Osteoblast (primary cell): ENCODE data around the gene MRPL21. TPM values are rescaled to one million over a fixed set of nuclear protein-coding genes. Genes with fewer than 3 reads are reported as not detected.
A peak's percentile ranks its signal among the peaks of the same experiment; 100 is the strongest.

ENCODE experiments used
- DNase-seq: peaks from one replicate; pipeline ENCODE4 v3.0.0; 2011; ENCODE audit warnings: low spot score, mixed read lengths; ENCODE audit not compliant: insufficient read length; ENCODE audit errors: missing footprints
- H2AFZ ChIP-seq: 2 replicates; pipeline ENCODE4 v1.6.0; 2011; ENCODE audit warnings: mild to moderate bottlenecking, low read length
- H3K27ac ChIP-seq: 2 replicates; pipeline ENCODE4 v1.5.1; 2011; ENCODE audit warnings: mild to moderate bottlenecking, low read depth, low read length, moderate library complexity
- H3K27me3 ChIP-seq: 2 replicates; pipeline ENCODE4 v1.6.0; 2012; ENCODE audit warnings: mild to moderate bottlenecking, control low read depth, inconsistent platforms, low read length, moderate library complexity; ENCODE audit not compliant: insufficient read depth
- H3K36me3 ChIP-seq: 2 replicates; pipeline ENCODE4 v1.5.1; 2011; ENCODE audit warnings: mild to moderate bottlenecking, low read length, control low read depth, moderate library complexity; ENCODE audit not compliant: insufficient read depth
- H3K4me1 ChIP-seq: 2 replicates; pipeline ENCODE4 v1.5.1; 2011; ENCODE audit warnings: mild to moderate bottlenecking, low read length, control low read depth, moderate library complexity; ENCODE audit not compliant: insufficient read depth
- H3K4me2 ChIP-seq: 2 replicates; pipeline ENCODE4 v1.6.0; 2011; ENCODE audit warnings: mild to moderate bottlenecking, low read length; ENCODE audit not compliant: insufficient read depth
- H3K4me3 ChIP-seq: fragments of 200-600 bp; sonication (generic); 3 replicates; pipeline ENCODE4 v1.5.1; 2012; ENCODE audit warnings: mild to moderate bottlenecking, low read length, inconsistent platforms; ENCODE audit not compliant: insufficient read depth
- H3K79me2 ChIP-seq: 2 replicates; pipeline ENCODE4 v1.6.0; 2012; ENCODE audit warnings: mild to moderate bottlenecking, low read length, control low read depth, inconsistent platforms; ENCODE audit not compliant: insufficient read depth
- H3K9me3 ChIP-seq: 2 replicates; pipeline ENCODE4 v1.5.1; 2011; ENCODE audit warnings: low read depth, low read length, control low read depth
- H4K20me1 ChIP-seq: 2 replicates; pipeline ENCODE4 v1.6.0; 2012; ENCODE audit warnings: mild to moderate bottlenecking, low read length, control low read depth; ENCODE audit not compliant: insufficient read depth
- total RNA-seq: library from RNA; depleted of rRNA; stranded (reverse); fragments of >200 nt; gene quantifications from 2 replicates; pipeline ENCODE4 v1.2.3, GENCODE V29; 2012
- TF ChIP-seq, protein P1 (sequence below): IDR thresholded peaks from 2 replicates; pipeline ENCODE4 v1.5.1; 2011; ENCODE audit warnings: mild to moderate bottlenecking, low read depth, low read length, moderate library complexity; ENCODE audit errors: extremely low read depth

The MRPL21 gene
- total RNA-seq = 45.7 and 51.0 TPM in 2 replicates

DNA sequence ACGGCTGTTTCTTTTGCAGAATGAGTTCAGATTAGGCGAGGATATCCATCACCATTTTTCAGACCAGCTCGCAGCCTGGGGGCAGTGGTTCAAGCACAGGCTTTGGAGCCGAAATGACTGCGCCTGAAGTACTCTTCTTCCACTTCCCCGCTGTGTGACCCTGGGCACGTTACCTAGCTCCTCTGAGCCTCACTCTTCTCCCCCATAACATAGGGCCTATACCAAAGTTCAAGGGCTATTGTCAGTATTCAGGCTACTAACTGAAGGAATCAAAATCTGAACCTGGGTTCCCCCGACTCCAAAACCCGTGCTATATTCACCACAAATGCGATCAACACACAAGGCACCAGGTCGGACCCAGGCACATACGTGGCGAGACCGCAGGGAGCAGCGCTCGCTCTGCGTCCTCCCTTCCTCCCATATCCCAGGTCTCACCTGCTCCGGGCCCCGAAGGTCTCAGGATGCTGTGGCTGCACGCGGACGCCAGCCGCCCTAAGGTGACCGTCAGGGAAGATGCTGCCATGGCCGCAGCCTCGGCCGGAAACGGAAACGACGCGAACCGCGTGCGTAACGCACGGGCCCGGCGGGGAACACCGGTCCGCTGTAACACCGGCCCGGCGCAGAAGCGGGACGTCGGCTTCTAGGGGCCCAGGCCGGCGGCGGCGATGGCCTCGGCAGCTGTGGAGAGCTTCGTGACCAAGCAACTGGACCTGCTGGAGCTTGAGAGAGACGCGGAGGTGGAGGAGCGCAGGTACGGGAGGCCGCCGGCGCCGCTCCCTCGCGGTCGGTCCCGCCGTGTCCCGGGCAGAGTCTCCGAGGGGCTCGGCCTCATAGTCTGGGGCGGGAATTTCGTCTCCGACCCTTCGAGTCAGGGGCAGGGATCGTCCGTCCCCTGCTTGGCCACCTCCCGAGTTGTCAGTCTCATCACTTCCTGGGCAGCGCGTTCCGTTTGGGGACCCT is at the start of gene MRPL21, which contains the start of gene IGHMBP2:
Gene MRPL21 (minus strand): TSS at position 545 of the 960 bp plus-strand sequence. CDS start 22 bp downstream, at position 523.
Gene IGHMBP2 (plus strand): TSS at position 604 of the 960 bp plus-strand sequence. CDS start 62 bp downstream, at position 666.
- peaks cover 26% of the 10 kb centered on the region for H3K36me3 ChIP-seq
- TF ChIP-seq, protein P1, sequence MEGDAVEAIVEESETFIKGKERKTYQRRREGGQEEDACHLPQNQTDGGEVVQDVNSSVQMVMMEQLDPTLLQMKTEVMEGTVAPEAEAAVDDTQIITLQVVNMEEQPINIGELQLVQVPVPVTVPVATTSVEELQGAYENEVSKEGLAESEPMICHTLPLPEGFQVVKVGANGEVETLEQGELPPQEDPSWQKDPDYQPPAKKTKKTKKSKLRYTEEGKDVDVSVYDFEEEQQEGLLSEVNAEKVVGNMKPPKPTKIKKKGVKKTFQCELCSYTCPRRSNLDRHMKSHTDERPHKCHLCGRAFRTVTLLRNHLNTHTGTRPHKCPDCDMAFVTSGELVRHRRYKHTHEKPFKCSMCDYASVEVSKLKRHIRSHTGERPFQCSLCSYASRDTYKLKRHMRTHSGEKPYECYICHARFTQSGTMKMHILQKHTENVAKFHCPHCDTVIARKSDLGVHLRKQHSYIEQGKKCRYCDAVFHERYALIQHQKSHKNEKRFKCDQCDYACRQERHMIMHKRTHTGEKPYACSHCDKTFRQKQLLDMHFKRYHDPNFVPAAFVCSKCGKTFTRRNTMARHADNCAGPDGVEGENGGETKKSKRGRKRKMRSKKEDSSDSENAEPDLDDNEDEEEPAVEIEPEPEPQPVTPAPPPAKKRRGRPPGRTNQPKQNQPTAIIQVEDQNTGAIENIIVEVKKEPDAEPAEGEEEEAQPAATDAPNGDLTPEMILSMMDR = no peak
- H3K9me3 ChIP-seq = no peaks in the 10 kb centered on the region
- H3K4me3 ChIP-seq = peak within 1 kb of the TSS; percentile 95
- peak; percentile 98 for DNase-seq
- peak within 1 kb of the TSS; percentile 95 for H3K4me2 ChIP-seq
- H3K27me3 ChIP-seq = no peaks in the 10 kb centered on the region
- H3K79me2 ChIP-seq = peaks cover 68% of the 10 kb centered on the region
- peak within 1 kb of the TSS; percentile 87 for H3K27ac ChIP-seq
- peaks cover 14% of the 10 kb centered on the region for H3K4me1 ChIP-seq
- H4K20me1 ChIP-seq = peaks cover 26% of the 10 kb centered on the region
- peak within 1 kb of the TSS; percentile 94 for H2AFZ ChIP-seq

DNA sequence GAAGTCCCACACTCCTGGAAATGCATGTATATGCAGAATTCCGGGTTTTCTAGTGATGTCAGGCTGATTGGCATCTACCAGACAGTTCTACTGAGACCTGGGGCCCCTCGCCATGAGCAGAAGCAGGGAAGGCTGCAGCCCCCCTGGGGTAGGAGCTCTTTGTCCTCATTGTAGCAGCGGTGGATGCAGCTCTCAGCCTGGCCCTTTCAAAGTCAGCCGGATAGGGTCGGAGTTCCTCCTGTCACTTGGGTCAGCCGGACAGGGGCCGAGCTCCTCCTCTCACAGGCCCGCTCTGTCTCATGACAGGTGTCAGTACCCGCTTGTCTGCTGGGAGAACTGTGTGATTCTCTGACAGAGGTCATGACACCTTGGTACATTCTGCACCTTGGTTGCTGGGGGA is 47.1 kb upstream of the MRPL21 start:
- Histone ChIP-seq H3K36me3 (no peaks in the 10 kb centered on the region), H2AFZ (no peak overlapping the region)

DNA sequence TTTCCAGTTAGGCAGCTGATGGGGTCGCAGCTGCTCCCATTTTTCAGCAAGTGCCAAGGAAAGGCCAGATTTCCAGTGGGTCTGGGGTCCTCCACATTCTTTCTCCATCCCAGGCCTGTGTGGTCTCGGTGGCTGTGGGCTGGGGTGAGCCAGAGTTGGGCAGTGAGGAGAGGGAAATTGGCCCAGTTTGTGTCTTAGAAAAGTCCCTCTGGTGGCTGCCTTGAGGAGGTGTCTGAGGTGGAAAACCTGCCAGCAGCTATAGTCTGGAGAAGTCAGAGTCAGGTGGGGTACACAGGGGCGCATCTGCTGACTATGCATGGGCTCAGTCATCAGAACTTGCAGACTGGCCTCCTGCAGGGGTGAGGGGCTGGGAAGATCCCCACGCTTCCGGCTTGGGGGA is 46.6 kb upstream of the MRPL21 start:
- Histone ChIP-seq H3K27ac (no peak overlapping the region), H3K36me3 (no peaks in the 10 kb centered on the region), H2AFZ (no peak overlapping the region), H3K4me3 (no peak overlapping the region), H3K9me3 (no peaks in the 10 kb centered on the region), H3K4me1 (peaks cover 15% of the 10 kb centered on the region), H3K4me2 (no peak overlapping the region), H3K27me3 (no peaks in the 10 kb centered on the region), H4K20me1 (no peaks in the 10 kb centered on the region), H3K79me2 (no peaks in the 10 kb centered on the region)
- peak; percentile 93 for DNase-seq
- TF ChIP-seq, protein P1 = peak; percentile 50

More for the DNA sequence above, 47.1 kb upstream of the MRPL21 start:
- Histone ChIP-seq H3K4me3 (no peak overlapping the region), H3K4me1 (peaks cover 11% of the 10 kb centered on the region), H4K20me1 (no peaks in the 10 kb centered on the region), H3K79me2 (no peaks in the 10 kb centered on the region), H3K27me3 (no peaks in the 10 kb centered on the region), H3K27ac (no peak overlapping the region), H3K9me3 (no peaks in the 10 kb centered on the region), H3K4me2 (no peak overlapping the region)
- TF ChIP-seq, protein P1 = no peak
- no peak for DNase-seq

DNA sequence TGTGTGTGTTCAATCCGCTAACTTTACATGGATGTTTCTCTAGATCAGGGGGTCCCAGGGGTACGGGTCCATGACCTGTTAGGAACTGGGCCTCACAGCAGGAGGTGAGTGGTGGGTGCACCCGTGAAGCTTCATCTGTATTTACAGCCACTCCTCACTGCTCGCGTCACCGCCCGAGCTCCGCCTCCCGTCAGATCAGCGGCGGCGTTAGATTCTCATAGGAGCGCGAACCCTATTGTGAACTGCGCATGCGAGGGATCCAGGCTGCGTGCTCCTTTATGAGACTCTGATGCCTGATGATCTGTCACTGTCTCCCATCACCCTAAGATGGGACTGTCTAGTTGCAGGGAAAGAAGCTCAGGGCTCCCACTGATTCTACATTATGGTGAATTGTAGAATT is 45.3 kb upstream of the MRPL21 start:
- DNase-seq = no peak

More for the DNA sequence above, 45.3 kb upstream of the MRPL21 start:
- Histone ChIP-seq H3K79me2 (no peaks in the 10 kb centered on the region), H3K27me3 (no peaks in the 10 kb centered on the region), H4K20me1 (no peaks in the 10 kb centered on the region), H3K4me1 (peaks cover 15% of the 10 kb centered on the region), H3K27ac (no peak overlapping the region), H3K4me2 (no peak overlapping the region), H3K36me3 (no peaks in the 10 kb centered on the region), H2AFZ (no peak overlapping the region), H3K4me3 (no peak overlapping the region), H3K9me3 (no peaks in the 10 kb centered on the region)
- TF ChIP-seq, protein P1 = no peak
